Fibroblast of upper back skin (primary cell): ENCODE measurements around the gene LONRF2.
A peak's percentile ranks its signal among the peaks of the same experiment; 100 is the strongest.

Source experiments
- DNase-seq: peaks from one replicate; pipeline ENCODE4 v3.0.0-alpha.2; 2013

The LONRF2 gene

DNA sequence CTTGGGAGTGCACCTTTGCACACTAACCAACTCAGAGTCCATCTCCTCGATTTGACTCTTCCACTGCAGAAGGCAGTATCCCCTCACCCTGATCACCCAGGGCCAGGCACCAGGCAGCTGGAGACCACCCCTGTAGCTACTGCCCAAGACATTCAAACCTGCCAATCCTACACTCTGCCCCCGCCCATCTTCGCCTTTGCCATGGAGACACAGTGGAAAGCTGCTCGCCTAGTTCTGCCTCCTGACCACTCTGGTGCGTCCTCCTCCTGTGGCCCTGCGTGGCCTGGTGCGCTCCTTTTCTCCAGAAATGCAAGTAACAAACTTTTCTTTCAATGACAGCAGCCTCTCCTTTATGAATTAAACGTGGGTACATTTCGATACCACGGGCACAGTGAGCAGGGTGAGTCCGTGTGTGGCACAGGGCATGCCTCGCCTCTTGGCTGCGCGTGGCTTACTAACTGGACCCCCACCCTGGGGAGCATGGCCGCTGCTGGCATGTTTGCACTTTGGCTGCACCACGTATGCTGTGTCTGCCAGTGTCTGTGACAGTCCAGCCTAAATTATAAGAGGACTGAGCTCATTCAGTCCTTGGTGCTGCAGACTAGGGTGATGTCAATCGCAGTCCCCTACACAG lies 47.6 kb downstream of the LONRF2 start:
- no peak for DNase-seq

GRCh38 chr2:100274076-100274475 lies 48.2 kb downstream of the LONRF2 start:
- no peak for DNase-seq

- DNase-seq, result no peak
Measured at GRCh38 chr2:100273387-100273786, 48.9 kb downstream of the LONRF2 start.

GRCh38 chr2:100272841-100273329 lies 49.4 kb downstream of the LONRF2 start:
- DNase-seq, result peak; percentile 20

GRCh38 chr2:100271210-100271609 lies 51.1 kb downstream of the LONRF2 start:
- no peak for DNase-seq

GRCh38 chr2:100270381-100271146 lies 51.7 kb downstream of the LONRF2 start:
- DNase-seq, result no peak

- DNase-seq, result no peak
Measured at GRCh38 chr2:100269889-100270288, 52.4 kb downstream of the LONRF2 start.

GRCh38 chr2:100268986-100269385 lies 53.3 kb downstream of the LONRF2 start:
- no peak for DNase-seq

- no peak for DNase-seq
Measured at GRCh38 chr2:100267751-100268150, 54.5 kb downstream of the LONRF2 start.

DNA sequence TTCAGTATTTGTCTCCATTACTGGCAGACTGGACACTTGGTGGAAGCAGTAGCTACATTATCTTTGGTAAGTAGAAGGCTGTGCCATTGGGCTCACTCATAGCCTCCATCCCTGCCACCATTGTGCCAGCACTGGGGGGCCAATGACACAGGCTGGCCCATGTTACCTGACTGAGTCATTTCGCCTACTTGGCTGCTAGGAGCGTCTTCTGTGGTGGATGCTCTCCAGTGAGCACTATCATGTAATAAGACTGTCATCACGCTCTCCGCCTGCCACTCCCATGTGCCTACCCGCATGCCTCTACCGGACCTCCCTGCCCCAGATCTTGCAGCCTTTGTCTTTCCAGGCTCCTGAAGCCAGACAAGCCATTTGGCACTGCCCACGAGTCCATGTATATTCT lies 56.2 kb downstream of the LONRF2 start:
- no peak for DNase-seq

DNA sequence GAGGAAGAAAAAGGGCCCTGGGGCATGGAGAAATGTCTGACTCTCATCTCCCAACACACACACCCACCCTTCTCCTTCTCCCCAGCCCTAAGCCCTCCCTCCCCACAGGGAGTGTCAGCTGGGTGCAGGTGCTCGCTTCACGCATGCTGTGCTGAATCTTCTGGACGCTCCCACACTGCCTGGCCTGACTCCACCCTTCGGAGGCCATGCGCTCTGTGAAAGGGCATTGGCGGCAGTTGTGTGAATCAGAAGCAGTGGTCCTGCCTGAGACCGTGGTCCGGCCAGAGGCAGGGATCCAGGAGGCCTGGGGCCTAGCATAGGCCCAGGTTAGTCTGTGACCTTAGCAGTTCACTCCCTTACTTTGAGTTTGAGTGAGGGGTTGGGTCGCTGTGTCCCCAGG lies 57.1 kb downstream of the LONRF2 start:
- DNase-seq, result no peak

DNA sequence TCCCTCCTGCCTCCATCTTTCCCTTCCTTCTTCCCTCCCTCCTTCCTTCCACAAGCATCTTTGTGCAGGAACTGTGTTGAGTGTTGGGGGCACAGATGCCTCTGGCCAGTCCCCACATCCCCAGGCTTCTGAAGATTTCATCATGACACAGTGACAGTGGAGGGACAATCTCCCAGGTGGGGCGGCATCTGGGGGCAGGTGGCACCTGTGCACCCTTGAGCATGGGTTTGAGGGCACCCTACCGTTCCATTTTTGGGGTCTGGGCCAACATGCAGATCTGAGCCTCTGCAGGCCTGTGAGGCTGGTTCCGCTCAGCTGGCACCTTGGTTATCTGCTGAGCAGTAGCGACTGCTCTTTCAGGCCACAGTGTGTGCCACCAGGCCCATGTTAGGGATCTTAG lies 57.6 kb downstream of the LONRF2 start:
- no peak for DNase-seq

DNA sequence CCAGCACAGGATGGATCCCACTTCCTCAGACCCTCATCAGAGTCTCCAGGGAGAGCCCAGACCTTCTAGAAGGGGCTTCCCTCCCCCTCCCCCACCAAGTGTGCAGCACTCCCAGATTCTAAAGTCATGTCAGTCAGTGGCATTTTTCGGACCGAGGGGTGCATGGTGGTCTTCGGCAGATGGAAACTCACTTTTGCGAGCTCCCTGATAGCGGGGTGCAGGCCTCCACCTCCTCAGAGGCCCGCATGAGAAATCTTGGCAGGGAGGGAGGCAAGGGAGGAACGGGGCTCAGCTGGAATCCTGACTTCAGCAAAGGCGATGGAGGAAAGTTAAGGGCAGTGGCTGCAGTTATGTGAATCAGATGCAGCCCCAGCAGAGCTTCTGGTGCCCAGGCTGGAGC lies 58.2 kb downstream of the LONRF2 start:
- DNase-seq, result no peak

GRCh38 chr2:100262555-100263320 lies 59.6 kb downstream of the LONRF2 start:
- peak; percentile 59 for DNase-seq

GRCh38 chr2:100262046-100262445 lies 60.3 kb downstream of the LONRF2 start:
- DNase-seq, result no peak

DNA sequence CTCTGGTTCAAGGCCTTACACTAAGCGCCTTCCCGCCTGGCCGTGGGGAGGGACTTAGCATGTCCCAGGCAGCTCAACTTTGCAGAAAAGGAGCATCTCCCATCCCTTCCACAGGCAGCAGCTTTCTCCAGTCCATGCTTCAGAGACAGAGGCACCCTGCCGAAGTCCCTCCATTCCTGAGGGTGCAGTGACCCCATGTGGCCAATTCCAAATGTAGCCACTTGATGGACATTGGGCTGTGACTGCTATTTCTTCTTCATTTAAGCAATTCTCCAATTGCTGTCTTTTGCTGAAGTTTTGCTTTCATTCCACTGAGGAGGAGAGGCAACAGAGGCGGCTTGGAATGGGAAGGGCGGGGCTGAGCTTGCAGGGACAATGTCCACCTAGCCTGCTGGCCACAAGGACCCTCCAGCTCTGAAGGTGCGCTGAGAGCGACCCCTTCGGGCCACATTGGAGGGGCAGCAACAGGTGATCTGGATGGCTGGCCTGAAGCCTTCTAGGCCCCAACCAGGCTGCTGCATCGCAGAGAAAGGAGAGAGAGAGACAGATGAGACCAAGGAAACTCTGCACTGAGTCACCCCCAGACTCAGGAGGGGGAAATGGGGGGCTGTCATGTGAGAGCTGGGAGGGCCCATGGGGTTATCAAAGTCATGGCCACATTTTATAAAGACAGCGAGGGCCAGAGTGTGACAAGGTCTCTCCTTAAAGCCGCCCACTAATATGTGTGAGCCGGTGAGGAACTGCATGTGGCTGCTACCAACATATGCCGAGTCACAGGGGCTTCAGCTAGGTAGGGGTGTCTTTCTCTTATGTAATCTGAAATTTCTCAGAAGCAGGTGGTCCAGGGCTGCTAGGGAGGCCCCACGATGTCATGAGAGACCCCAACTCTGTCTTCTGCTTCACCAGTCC lies 61.3 kb downstream of the LONRF2 start:
- DNase-seq, result peak; percentile 84

DNA sequence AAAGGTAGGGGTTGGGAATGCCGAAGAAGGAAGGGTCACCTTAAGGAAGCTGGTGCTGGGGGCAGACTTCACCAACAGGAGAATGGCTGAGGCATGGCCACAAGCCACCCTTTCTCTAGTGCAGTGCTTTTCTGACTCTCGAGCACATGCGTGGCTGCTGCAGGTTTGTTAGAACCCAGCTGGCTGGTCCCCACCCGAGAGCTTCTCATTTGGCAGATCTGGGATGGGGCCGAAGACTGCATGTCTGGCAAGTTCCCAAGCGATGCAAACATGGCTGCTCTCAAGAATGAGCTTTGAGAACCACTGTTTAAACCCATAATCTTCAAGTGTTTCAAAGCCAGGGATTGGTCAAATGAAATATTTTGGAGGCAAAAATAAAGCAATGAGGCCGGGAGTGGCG lies 63.2 kb downstream of the LONRF2 start:
- no peak for DNase-seq

GRCh38 chr2:100257939-100258338 lies 64.4 kb downstream of the LONRF2 start:
- peak; percentile 46 for DNase-seq

DNA sequence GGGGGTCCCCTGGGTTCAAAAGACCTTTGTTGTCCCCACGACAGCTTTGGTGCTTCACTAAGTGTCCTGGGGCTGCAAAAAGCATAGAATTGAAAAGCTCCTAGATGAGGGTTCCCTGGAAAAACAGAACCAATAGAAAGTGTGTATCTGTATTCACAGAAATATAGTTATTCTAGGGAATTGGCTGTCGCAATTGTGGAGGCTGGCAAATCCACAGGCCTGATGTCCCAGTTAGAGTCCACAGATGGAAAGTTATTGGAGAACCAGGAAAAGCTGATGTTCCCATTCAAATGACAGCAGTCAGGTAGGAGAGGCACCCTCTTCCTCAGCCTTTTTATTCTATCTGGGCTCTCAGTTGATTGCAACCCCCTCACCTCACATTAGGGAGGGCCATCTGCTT lies 65.5 kb downstream of the LONRF2 start:
- DNase-seq, result no peak

- no peak for DNase-seq
Measured at GRCh38 chr2:100256416-100256815, 65.9 kb downstream of the LONRF2 start.

- no peak for DNase-seq
Measured at GRCh38 chr2:100254646-100255210, 67.6 kb downstream of the LONRF2 start.

GRCh38 chr2:100253786-100254185 lies 68.5 kb downstream of the LONRF2 start:
- DNase-seq, result no peak
